Parathyroid adenoma (tissue), 2 donors: ENCODE data around the gene PJA1.
A peak's percentile ranks its signal among the peaks of the same experiment; 100 is the strongest.

Experiments
- H2AFZ ChIP-seq: fragments of 300-600 bp; sonication (generic); one replicate; pipeline ENCODE4 v1.7.0; 2017; ENCODE audit warnings: antibody characterized with exemption, mild to moderate bottlenecking
- H3K27ac ChIP-seq: fragments of 300-600 bp; sonication (generic); one replicate; pipeline ENCODE4 v1.7.0; 2017
- H3K27me3 ChIP-seq: fragments of 300-600 bp; sonication (generic); one replicate; pipeline ENCODE4 v1.7.0; 2017; ENCODE audit warnings: low read length; ENCODE audit not compliant: control insufficient read depth, insufficient read depth
- H3K36me3 ChIP-seq: fragments of 300-600 bp; sonication (generic); one replicate; pipeline ENCODE4 v1.7.0; 2017; ENCODE audit warnings: low read length; ENCODE audit not compliant: control insufficient read depth, insufficient read depth
- H3K4me1 ChIP-seq: fragments of 300-600 bp; sonication (generic); one replicate; pipeline ENCODE4 v1.7.0; 2017; ENCODE audit warnings: control low read depth
- H3K4me2 ChIP-seq: fragments of 300-600 bp; sonication (generic); one replicate; pipeline ENCODE4 v1.7.0; 2017; ENCODE audit warnings: low read length
- H3K4me3 ChIP-seq: fragments of 300-600 bp; sonication (generic); one replicate; pipeline ENCODE4 v1.7.0; 2017; ENCODE audit warnings: low read depth, low read length
- H3K79me2 ChIP-seq: fragments of 300-600 bp; sonication (generic); one replicate; pipeline ENCODE4 v1.7.0; 2017; ENCODE audit warnings: control low read depth
- H3K9ac ChIP-seq: fragments of 300-600 bp; sonication (generic); one replicate; pipeline ENCODE4 v1.7.0; 2017; ENCODE audit warnings: mild to moderate bottlenecking
- H3K9me3 ChIP-seq: fragments of 300-600 bp; sonication (generic); one replicate; pipeline ENCODE4 v1.7.0; 2017; ENCODE audit warnings: low read length; ENCODE audit not compliant: control insufficient read depth
- CTCF ChIP-seq: fragments of 300-600 bp; sonication (generic); IDR thresholded peaks from one replicate; pipeline ENCODE4 v1.7.0; 2017; ENCODE audit warnings: antibody characterized with exemption, mild to moderate bottlenecking
- donor health status: primary hyperparathyroidism.

PJA1 gene

DNA sequence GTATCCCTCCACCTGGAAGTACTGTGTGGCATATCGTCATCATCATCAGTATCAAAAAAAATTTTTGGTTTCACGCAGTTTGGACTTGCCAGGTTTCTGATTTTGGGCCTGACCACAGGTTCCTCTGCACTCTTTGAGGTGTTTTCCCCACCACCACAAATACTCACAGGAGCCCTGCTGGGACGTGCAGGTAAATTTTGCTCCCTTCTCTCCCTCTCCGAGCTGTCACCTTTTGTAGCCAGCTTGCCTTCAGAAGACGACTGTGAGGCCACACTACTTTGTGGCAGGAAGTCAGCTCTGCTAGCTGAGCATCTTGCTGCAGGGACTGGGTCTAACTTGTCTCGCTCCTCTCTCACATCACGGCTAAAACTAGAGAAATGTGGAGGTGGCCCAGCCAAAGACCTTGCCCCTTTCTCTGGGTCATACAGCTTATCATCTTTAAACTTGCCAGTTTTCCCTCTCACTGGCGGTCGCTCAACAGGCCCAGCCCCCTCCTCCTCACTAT is 2.8 kb downstream of the PJA1 start:
- Histone ChIP-seq H3K27ac (no peak overlapping the region), H3K4me2 (no peak overlapping the region), H3K4me3 (no peak overlapping the region), H3K9me3 (no peaks in the 10 kb centered on the region), H3K79me2 (peaks cover 3% of the 10 kb centered on the region), H3K4me1 (peaks cover 6% of the 10 kb centered on the region), H3K9ac (no peak overlapping the region), H3K36me3 (no peaks in the 10 kb centered on the region), H2AFZ (no peak overlapping the region), H3K27me3 (no peaks in the 10 kb centered on the region)
- no peak for TF ChIP-seq CTCF

- H3K79me2 ChIP-seq = peaks cover 3% of the 10 kb centered on the region
These were observed 3.4 kb downstream of the PJA1 start for GRCh38 chrX:69161786-69162349.

DNA sequence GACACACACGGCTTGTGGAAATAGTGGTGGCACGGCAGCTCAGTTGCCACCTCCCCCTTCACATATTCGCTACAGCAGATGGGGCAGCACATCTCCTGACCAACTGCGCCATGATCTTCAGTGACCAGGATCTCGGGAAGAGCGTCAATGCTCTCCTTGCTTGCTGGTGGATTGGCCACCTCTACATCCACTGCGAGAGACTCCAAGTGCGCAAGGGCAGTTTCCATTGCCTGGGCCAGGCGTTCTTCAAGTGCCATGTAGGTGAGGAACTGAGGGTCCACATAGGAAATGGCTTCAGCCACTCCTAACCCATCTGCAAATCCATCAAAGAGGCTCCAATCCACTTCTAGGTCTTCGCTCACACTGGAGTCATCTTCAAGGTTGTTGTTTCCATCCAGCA is 3.9 kb downstream of the PJA1 start:
- Histone ChIP-seq H3K9ac (no peak overlapping the region), H3K4me1 (peaks cover 6% of the 10 kb centered on the region), H3K9me3 (no peaks in the 10 kb centered on the region), H2AFZ (no peak overlapping the region), H3K36me3 (no peaks in the 10 kb centered on the region), H3K4me3 (no peak overlapping the region), H3K4me2 (no peak overlapping the region), H3K27ac (no peak overlapping the region), H3K79me2 (peaks cover 3% of the 10 kb centered on the region), H3K27me3 (no peaks in the 10 kb centered on the region)
- no peak for TF ChIP-seq CTCF

More at GRCh38 chrX:69161786-69162349, 3.4 kb downstream of the PJA1 start:
- no peak for TF ChIP-seq CTCF
- Histone ChIP-seq H3K4me1 (peaks cover 6% of the 10 kb centered on the region), H3K36me3 (no peaks in the 10 kb centered on the region), H2AFZ (no peak overlapping the region), H3K9me3 (no peaks in the 10 kb centered on the region), H3K9ac (no peak overlapping the region), H3K4me3 (no peak overlapping the region), H3K4me2 (no peak overlapping the region), H3K27me3 (no peaks in the 10 kb centered on the region), H3K27ac (no peak overlapping the region)

GRCh38 chrX:69158166-69158980 is 6.9 kb downstream of the PJA1 start:
- Histone ChIP-seq H3K36me3 (no peaks in the 10 kb centered on the region), H3K27me3 (no peaks in the 10 kb centered on the region), H2AFZ (no peak overlapping the region), H3K4me1 (peaks cover 3% of the 10 kb centered on the region), H3K4me3 (no peak overlapping the region), H3K9ac (no peak overlapping the region), H3K27ac (no peak overlapping the region), H3K9me3 (no peaks in the 10 kb centered on the region), H3K4me2 (no peak overlapping the region), H3K79me2 (no peaks in the 10 kb centered on the region)
- peak; percentile 49 for TF ChIP-seq CTCF
